WTC11 (cell line): ENCODE measurements around the gene GNAL. TPM values are rescaled to one million over a fixed set of nuclear protein-coding genes. Genes with fewer than 3 reads are reported as not detected.

Experiments
- ATAC-seq: fragments of 200-7000 bp; cut with Tn5 transposase; 2 replicates; pipeline ENCODE4 v1.10.0; 2021; ENCODE audit warnings: mild to moderate bottlenecking, moderate library complexity
- CTCF ChIA-PET: fragments of 300-600 bp; sonication (Branson Sonifier 250); formaldehyde crosslinking; loops from one replicate; lab custom pipeline; 2021; ENCODE audit warnings: antibody characterized with exemption; lab: Charles Lee
- POLR2A ChIA-PET: fragments of 350-600 bp; sonication (Branson Sonifier 250); formaldehyde crosslinking; loops from one replicate; lab custom pipeline; 2021; ENCODE audit warnings: antibody characterized with exemption; lab: Charles Lee
- DNase-seq: peaks from one replicate; pipeline ENCODE4 v3.0.0; 2021; ENCODE audit warnings: low spot score
- H3K27ac Mint-ChIP-seq: 2 replicates; pipeline ENCODE4 v1.8.0; 2021; ENCODE audit warnings: mixed read lengths
- H3K27me3 Mint-ChIP-seq: 2 replicates; pipeline ENCODE4 v1.8.0; 2021; ENCODE audit warnings: low read depth, mild to moderate bottlenecking, moderate library complexity, mixed read lengths
- H3K36me3 Mint-ChIP-seq: 2 replicates; pipeline ENCODE4 v1.8.0; 2021; ENCODE audit warnings: mixed read lengths
- H3K4me1 Mint-ChIP-seq: 2 replicates; pipeline ENCODE4 v1.8.0; 2022; ENCODE audit warnings: mixed read lengths
- H3K4me3 Mint-ChIP-seq: 2 replicates; pipeline ENCODE4 v1.8.0; 2021; ENCODE audit warnings: mild to moderate bottlenecking, moderate library complexity, mixed read lengths
- H3K9me3 Mint-ChIP-seq: 2 replicates; pipeline ENCODE4 v1.8.0; 2021; ENCODE audit warnings: mixed read lengths
- ATF6 ChIP-seq: sonication (generic); formaldehyde crosslinking; IDR thresholded peaks from 2 replicates; pipeline ENCODE4 v1.8.1; 2023; ENCODE audit warnings: mild to moderate bottlenecking, missing genetic modification reagents
- ELF4 ChIP-seq: sonication (generic); formaldehyde crosslinking; IDR thresholded peaks from 2 replicates; pipeline ENCODE4 v1.8.1; 2022; ENCODE audit warnings: low read depth, mild to moderate bottlenecking, moderate library complexity, missing genetic modification reagents
- FOXJ3 ChIP-seq: sonication (generic); formaldehyde crosslinking; IDR thresholded peaks from 2 replicates; pipeline ENCODE4 v1.9.0; 2021; ENCODE audit warnings: missing genetic modification reagents, mild to moderate bottlenecking, borderline replicate concordance
- GRHL2 ChIP-seq: fragments of 250-450 bp; sonication (Bioruptor Pico); IDR thresholded peaks from 2 replicates; pipeline ENCODE4 v1.8.0; 2022; ENCODE audit warnings: mild to moderate bottlenecking, moderate library complexity; ENCODE audit not compliant: insufficient replicate concordance, severe bottlenecking
- GTF2I ChIP-seq: fragments of 250-450 bp; sonication (Bioruptor Pico); conservative IDR thresholded peaks from 2 replicates; pipeline ENCODE4 v1.4.0; 2021; ENCODE audit warnings: mild to moderate bottlenecking
- JUN ChIP-seq: sonication (generic); formaldehyde crosslinking; IDR thresholded peaks from 2 replicates; pipeline ENCODE4 v1.8.0; 2023; ENCODE audit warnings: mild to moderate bottlenecking, missing genetic modification reagents
- PRRX2 ChIP-seq: fragments of 250-450 bp; sonication (Bioruptor Pico); IDR thresholded peaks from 2 replicates; pipeline ENCODE4 v1.8.0; 2021; ENCODE audit warnings: mild to moderate bottlenecking
- SMAD3 ChIP-seq: sonication (generic); formaldehyde crosslinking; IDR thresholded peaks from 2 replicates; pipeline ENCODE4 v1.8.0; 2022; ENCODE audit warnings: missing genetic modification reagents, mild to moderate bottlenecking, borderline replicate concordance
- SP1 ChIP-seq: sonication (generic); formaldehyde crosslinking; conservative IDR thresholded peaks from 2 replicates; pipeline ENCODE4 v1.8.1; 2022; ENCODE audit warnings: missing genetic modification reagents
- ZNF121 ChIP-seq: sonication (generic); formaldehyde crosslinking; IDR thresholded peaks from 2 replicates; pipeline ENCODE4 v1.8.0; 2023; ENCODE audit warnings: missing genetic modification reagents
- ZNF219 ChIP-seq: sonication (generic); formaldehyde crosslinking; IDR thresholded peaks from 2 replicates; pipeline ENCODE4 v1.8.0; 2023; ENCODE audit warnings: missing genetic modification reagents, mild to moderate bottlenecking, borderline replicate concordance
- ZNF416 ChIP-seq: fragments of 250-450 bp; sonication (Bioruptor Pico); IDR thresholded peaks from 2 replicates; pipeline ENCODE4 v1.9.0; 2021; ENCODE audit warnings: mild to moderate bottlenecking, inconsistent platforms
- ZNF671 ChIP-seq: fragments of 250-450 bp; sonication (Bioruptor Pico); IDR thresholded peaks from 2 replicates; pipeline ENCODE4 v1.8.0; 2021; ENCODE audit warnings: mild to moderate bottlenecking
- ZSCAN18 ChIP-seq: fragments of 250-450 bp; sonication (Bioruptor Pico); IDR thresholded peaks from 2 replicates; pipeline ENCODE4 v2.1.2; 2022; ENCODE audit warnings: mild to moderate bottlenecking, moderate library complexity
- total RNA-seq: library from RNA; stranded (reverse); gene quantifications from 3 replicates; pipeline ENCODE4 v1.2.3, GENCODE V29; 2021
- TF ChIP-seq, protein P1 (sequence below): fragments of 200-600 bp; IDR thresholded peaks from 2 replicates; pipeline ENCODE4 v1.8.0; 2022; ENCODE audit warnings: antibody characterized with exemption
- TF ChIP-seq, protein P2 (sequence below): sonication (generic); formaldehyde crosslinking; IDR thresholded peaks from 2 replicates; pipeline ENCODE4 v1.8.1; 2022; ENCODE audit warnings: missing genetic modification reagents, borderline replicate concordance
- TF ChIP-seq, protein P3 (sequence below): sonication (generic); formaldehyde crosslinking; IDR thresholded peaks from 2 replicates; pipeline ENCODE4 v1.8.1; 2022; ENCODE audit warnings: low read depth, missing genetic modification reagents, borderline replicate concordance
- TF ChIP-seq, protein P4 (sequence below): sonication (generic); formaldehyde crosslinking; IDR thresholded peaks from 2 replicates; pipeline ENCODE4 v1.8.1; 2023; ENCODE audit warnings: mild to moderate bottlenecking, missing genetic modification reagents, moderate library complexity

GNAL gene
- total RNA-seq, 1 experiment from 2014 or later = 22.3 TPM

- TF ChIP-seq, protein P1, sequence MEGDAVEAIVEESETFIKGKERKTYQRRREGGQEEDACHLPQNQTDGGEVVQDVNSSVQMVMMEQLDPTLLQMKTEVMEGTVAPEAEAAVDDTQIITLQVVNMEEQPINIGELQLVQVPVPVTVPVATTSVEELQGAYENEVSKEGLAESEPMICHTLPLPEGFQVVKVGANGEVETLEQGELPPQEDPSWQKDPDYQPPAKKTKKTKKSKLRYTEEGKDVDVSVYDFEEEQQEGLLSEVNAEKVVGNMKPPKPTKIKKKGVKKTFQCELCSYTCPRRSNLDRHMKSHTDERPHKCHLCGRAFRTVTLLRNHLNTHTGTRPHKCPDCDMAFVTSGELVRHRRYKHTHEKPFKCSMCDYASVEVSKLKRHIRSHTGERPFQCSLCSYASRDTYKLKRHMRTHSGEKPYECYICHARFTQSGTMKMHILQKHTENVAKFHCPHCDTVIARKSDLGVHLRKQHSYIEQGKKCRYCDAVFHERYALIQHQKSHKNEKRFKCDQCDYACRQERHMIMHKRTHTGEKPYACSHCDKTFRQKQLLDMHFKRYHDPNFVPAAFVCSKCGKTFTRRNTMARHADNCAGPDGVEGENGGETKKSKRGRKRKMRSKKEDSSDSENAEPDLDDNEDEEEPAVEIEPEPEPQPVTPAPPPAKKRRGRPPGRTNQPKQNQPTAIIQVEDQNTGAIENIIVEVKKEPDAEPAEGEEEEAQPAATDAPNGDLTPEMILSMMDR = no peak
- no peak for TF ChIP-seq SMAD3 (CRISPR knock-in tag)
- no peak for TF ChIP-seq GTF2I (CRISPR knock-in tag)
- TF ChIP-seq ATF6 (CRISPR knock-in tag) = no peak
- TF ChIP-seq ZSCAN18 = no peak
Measured at GRCh38 chr18:11736656-11737055, 47.6 kb downstream of the GNAL start (continued).

DNA sequence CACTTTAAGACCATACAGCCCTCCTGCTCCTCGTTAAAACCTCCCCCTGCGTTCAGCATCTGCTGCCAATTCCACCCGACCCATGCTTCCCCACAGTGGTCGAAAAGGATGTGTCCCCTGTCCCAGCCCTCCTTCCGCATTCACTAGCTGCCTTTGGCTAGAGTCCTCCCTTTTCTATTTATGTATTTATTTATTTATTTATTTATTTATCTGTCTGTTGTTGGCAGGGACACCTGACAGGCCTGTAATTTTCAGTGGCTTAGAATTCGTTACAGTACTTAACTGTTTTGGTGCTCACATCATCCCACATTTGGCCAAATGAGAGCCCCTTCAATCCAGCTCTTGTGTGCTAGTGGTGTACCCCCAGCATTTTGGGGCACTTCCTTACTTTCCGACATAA is 50.8 kb downstream of the GNAL start:
- H3K27ac Mint-ChIP-seq = no peak overlapping the region
- ATAC-seq (no peak), DNase-seq (no peak)
- POLR2A ChIA-PET = no interaction called here
- no peaks in the 10 kb centered on the region for H3K36me3 Mint-ChIP-seq
- no peak overlapping the region for H3K4me3 Mint-ChIP-seq
- H3K27me3 Mint-ChIP-seq = no peaks in the 10 kb centered on the region
- H3K9me3 Mint-ChIP-seq = no peaks in the 10 kb centered on the region
- CTCF ChIA-PET = interaction anchor here (4.1 kb wide), 1 partner anchor 11 kb away, joined by 25 read pairs; no protein-coding TSS in a partner anchor
- TF ChIP-seq, protein P2, sequence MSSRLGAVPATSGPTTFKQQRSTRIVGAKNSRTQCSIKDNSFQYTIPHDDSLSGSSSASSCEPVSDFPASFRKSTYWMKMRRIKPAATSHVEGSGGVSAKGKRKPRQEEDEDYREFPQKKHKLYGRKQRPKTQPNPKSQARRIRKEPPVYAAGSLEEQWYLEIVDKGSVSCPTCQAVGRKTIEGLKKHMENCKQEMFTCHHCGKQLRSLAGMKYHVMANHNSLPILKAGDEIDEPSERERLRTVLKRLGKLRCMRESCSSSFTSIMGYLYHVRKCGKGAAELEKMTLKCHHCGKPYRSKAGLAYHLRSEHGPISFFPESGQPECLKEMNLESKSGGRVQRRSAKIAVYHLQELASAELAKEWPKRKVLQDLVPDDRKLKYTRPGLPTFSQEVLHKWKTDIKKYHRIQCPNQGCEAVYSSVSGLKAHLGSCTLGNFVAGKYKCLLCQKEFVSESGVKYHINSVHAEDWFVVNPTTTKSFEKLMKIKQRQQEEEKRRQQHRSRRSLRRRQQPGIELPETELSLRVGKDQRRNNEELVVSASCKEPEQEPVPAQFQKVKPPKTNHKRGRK (CRISPR knock-in tag) = no peak
- TF ChIP-seq ZNF416 (CRISPR knock-in tag) = no peak
- TF ChIP-seq, protein P3, sequence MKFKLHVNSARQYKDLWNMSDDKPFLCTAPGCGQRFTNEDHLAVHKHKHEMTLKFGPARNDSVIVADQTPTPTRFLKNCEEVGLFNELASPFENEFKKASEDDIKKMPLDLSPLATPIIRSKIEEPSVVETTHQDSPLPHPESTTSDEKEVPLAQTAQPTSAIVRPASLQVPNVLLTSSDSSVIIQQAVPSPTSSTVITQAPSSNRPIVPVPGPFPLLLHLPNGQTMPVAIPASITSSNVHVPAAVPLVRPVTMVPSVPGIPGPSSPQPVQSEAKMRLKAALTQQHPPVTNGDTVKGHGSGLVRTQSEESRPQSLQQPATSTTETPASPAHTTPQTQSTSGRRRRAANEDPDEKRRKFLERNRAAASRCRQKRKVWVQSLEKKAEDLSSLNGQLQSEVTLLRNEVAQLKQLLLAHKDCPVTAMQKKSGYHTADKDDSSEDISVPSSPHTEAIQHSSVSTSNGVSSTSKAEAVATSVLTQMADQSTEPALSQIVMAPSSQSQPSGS (CRISPR knock-in tag) = no peak
- no peak for TF ChIP-seq FOXJ3
- no peak for TF ChIP-seq GRHL2 (CRISPR knock-in tag)
- TF ChIP-seq JUN (CRISPR knock-in tag) = no peak
- TF ChIP-seq, protein P4, sequence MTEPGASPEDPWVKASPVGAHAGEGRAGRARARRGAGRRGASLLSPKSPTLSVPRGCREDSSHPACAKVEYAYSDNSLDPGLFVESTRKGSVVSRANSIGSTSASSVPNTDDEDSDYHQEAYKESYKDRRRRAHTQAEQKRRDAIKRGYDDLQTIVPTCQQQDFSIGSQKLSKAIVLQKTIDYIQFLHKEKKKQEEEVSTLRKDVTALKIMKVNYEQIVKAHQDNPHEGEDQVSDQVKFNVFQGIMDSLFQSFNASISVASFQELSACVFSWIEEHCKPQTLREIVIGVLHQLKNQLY = no peak
- no peak for TF ChIP-seq PRRX2 (CRISPR knock-in tag)
- no peak for TF ChIP-seq ELF4 (CRISPR knock-in tag)
- no peak for TF ChIP-seq ZNF219 (CRISPR knock-in tag)
- TF ChIP-seq SP1 (CRISPR knock-in tag) = no peak
- no peak for TF ChIP-seq ZNF671 (CRISPR knock-in tag)
- TF ChIP-seq ZNF121 (CRISPR knock-in tag) = no peak
- peaks cover 38% of the 10 kb centered on the region for H3K4me1 Mint-ChIP-seq
